GM19438 (cell line): ENCODE measurements around the gene TERC.
A peak's percentile ranks its signal among the peaks of the same experiment; 100 is the strongest.

ENCODE experiments used
- ATAC-seq: cut with Tn5 transposase; IDR thresholded peaks from one replicate; pipeline ENCODE4 v1.9.1; 2021; ENCODE audit warnings: low read depth; ENCODE audit not compliant: unreplicated experiment

TERC gene

GRCh38 chr3:169764882-169765612 lies at the start of gene TERC:
TERC (minus strand) TSS chr3:169765060.
- ATAC-seq = peak; percentile 71

- ATAC-seq = peak; percentile 76
These were observed 49.1 kb upstream of the TERC start for GRCh38 chr3:169813757-169814517.

- no peak for ATAC-seq
These were observed 48.4 kb upstream of the TERC start for GRCh38 chr3:169813278-169813677.

GRCh38 chr3:169812332-169813235 lies 47.7 kb upstream of the TERC start, which contains the start of the genes LRRC34 and LRRIQ4:
LRRC34 (minus strand) TSS chr3:169812904; CDS start chr3:169812548, 356 bp downstream.
LRRIQ4 (plus strand) TSS chr3:169812870; CDS start chr3:169821922, 9,052 bp downstream.
- ATAC-seq = peak; percentile 68

GRCh38 chr3:169811631-169812331 lies 46.9 kb upstream of the TERC start:
- ATAC-seq = peak; percentile 11

- ATAC-seq = no peak
These were observed 44.5 kb upstream of the TERC start for GRCh38 chr3:169809230-169809795.

- no peak for ATAC-seq
These were observed 39.8 kb upstream of the TERC start for GRCh38 chr3:169804681-169805080.

- ATAC-seq = no peak
These were observed 27.5 kb upstream of the TERC start for GRCh38 chr3:169792359-169792758.

- ATAC-seq = no peak
These were observed 26.0 kb upstream of the TERC start for GRCh38 chr3:169790687-169791429.

- no peak for ATAC-seq
These were observed 25.4 kb upstream of the TERC start for GRCh38 chr3:169790219-169790618.

GRCh38 chr3:169787791-169788190 lies 22.9 kb upstream of the TERC start:
- no peak for ATAC-seq

GRCh38 chr3:169787120-169787519 lies 22.3 kb upstream of the TERC start:
- ATAC-seq = no peak

GRCh38 chr3:169781209-169781855 lies 16.5 kb upstream of the TERC start:
- ATAC-seq = no peak

GRCh38 chr3:169780742-169781141 lies 15.9 kb upstream of the TERC start:
- ATAC-seq = no peak

- no peak for ATAC-seq
These were observed 13.0 kb upstream of the TERC start for GRCh38 chr3:169777822-169778221.

- ATAC-seq = no peak
These were observed 9.3 kb upstream of the TERC start for GRCh38 chr3:169774186-169774585.

GRCh38 chr3:169772897-169773816 lies 8.3 kb upstream of the TERC start, which contains the start of gene MYNN:
MYNN (plus strand) TSS chr3:169773396; CDS start chr3:169774296, 900 bp downstream.
- ATAC-seq = peak; percentile 80
